ENCODE results near the gene TAF4.

The TAF4 gene

GRCh38 chr20:61976263-61976643 lies 89.4 kb downstream of the TAF4 start:
- TF ChIP-seq TSHZ2 (CRISPR knock-in tag; IDR thresholded peaks at IDR 0.05): no peak
- no peak for TF ChIP-seq ZNF8 (CRISPR knock-in tag; IDR thresholded peaks at IDR 0.05)
- TF ChIP-seq PPARA (CRISPR knock-in tag; IDR thresholded peaks at IDR 0.05; ENCODE audit: borderline replicate concordance): no peak
- TF ChIP-seq TCF4 (CRISPR knock-in tag; IDR thresholded peaks at IDR 0.05; ENCODE audit: borderline replicate concordance): no peak
- TF ChIP-seq TOX (CRISPR knock-in tag; IDR thresholded peaks at IDR 0.05; ENCODE audit: borderline replicate concordance): no peak
- no peak for TF ChIP-seq ZFP30 (CRISPR knock-in tag; IDR thresholded peaks at IDR 0.05)
- no peak for TF ChIP-seq PATZ1 (CRISPR knock-in tag; IDR thresholded peaks at IDR 0.05; ENCODE audit: borderline replicate concordance)
- no peak for TF ChIP-seq ZFP3 (CRISPR knock-in tag; IDR thresholded peaks at IDR 0.05)
- TF ChIP-seq CSDC2 (CRISPR knock-in tag; IDR thresholded peaks at IDR 0.05): no peak
- TF ChIP-seq CREB5 (CRISPR knock-in tag; IDR thresholded peaks at IDR 0.05; ENCODE audit: low read depth): no peak
- TF ChIP-seq BACH2 (CRISPR knock-in tag; IDR thresholded peaks at IDR 0.05; ENCODE audit: borderline replicate concordance): no peak
- TF ChIP-seq ZNF70 (CRISPR knock-in tag; IDR thresholded peaks at IDR 0.05): no peak
- no peak for ATAC-seq

GRCh38 chr20:61975407-61976129 lies 90.1 kb downstream of the TAF4 start:
- TF ChIP-seq PATZ1 (CRISPR knock-in tag; IDR thresholded peaks at IDR 0.05; ENCODE audit: borderline replicate concordance) (no peak), PPARA (CRISPR knock-in tag; IDR thresholded peaks at IDR 0.05; ENCODE audit: borderline replicate concordance) (no peak)
- no peak for ATAC-seq

GRCh38 chr20:61974357-61974665 lies 91.4 kb downstream of the TAF4 start:
- TF ChIP-seq ZNF565 (CRISPR knock-in tag; conservative IDR thresholded peaks at IDR 0.05; ENCODE audit: low read depth) (no peak), ZNF8 (CRISPR knock-in tag; IDR thresholded peaks at IDR 0.05) (no peak), CSDC2 (CRISPR knock-in tag; IDR thresholded peaks at IDR 0.05) (no peak), GLIS3 (CRISPR knock-in tag; IDR thresholded peaks at IDR 0.05) (no peak), ZFP3 (CRISPR knock-in tag; IDR thresholded peaks at IDR 0.05) (no peak), ZFP30 (CRISPR knock-in tag; IDR thresholded peaks at IDR 0.05) (no peak), BACH2 (CRISPR knock-in tag; IDR thresholded peaks at IDR 0.05; ENCODE audit: borderline replicate concordance) (no peak), CREB5 (CRISPR knock-in tag; IDR thresholded peaks at IDR 0.05; ENCODE audit: low read depth) (no peak)
- no peak for ATAC-seq

- ATAC-seq: no peak
- TF ChIP-seq ARNTL (CRISPR knock-in tag; IDR thresholded peaks at IDR 0.05; ENCODE audit: borderline replicate concordance, low read depth): no peak
- no peak for TF ChIP-seq TOX (CRISPR knock-in tag; IDR thresholded peaks at IDR 0.05; ENCODE audit: borderline replicate concordance)
- TF ChIP-seq ZFP3 (CRISPR knock-in tag; IDR thresholded peaks at IDR 0.05): no peak
- TF ChIP-seq POU6F1 (CRISPR knock-in tag; IDR thresholded peaks at IDR 0.05; ENCODE audit: borderline replicate concordance, low read depth): no peak
- no peak for TF ChIP-seq ESRRG (CRISPR knock-in tag; IDR thresholded peaks at IDR 0.05)
These were observed 91.9 kb downstream of the TAF4 start for GRCh38 chr20:61973515-61974356.
